GM23248 (cell line): ENCODE data around the gene RAPGEF2. TPM values are rescaled to one million over a fixed set of nuclear protein-coding genes. Genes with fewer than 3 reads are reported as not detected.

Source experiments
- DNase-seq: peaks from one replicate; pipeline ENCODE4 v3.0.0-alpha.2; 2015
- H2AFZ ChIP-seq: fragments of 200-600 bp; sonication (generic); 2 replicates; pipeline ENCODE4 v1.6.1; 2016; ENCODE audit warnings: antibody characterized with exemption
- H3F3A ChIP-seq: fragments of 200-600 bp; sonication (generic); 2 replicates; pipeline ENCODE4 v1.6.1; 2016; ENCODE audit warnings: mild to moderate bottlenecking, antibody characterized with exemption, mixed run types; ENCODE audit not compliant: insufficient read depth
- H3K27ac ChIP-seq: fragments of 200-600 bp; sonication (generic); 2 replicates; pipeline ENCODE4 v1.5.1; 2016; ENCODE audit warnings: mild to moderate bottlenecking
- H3K27me3 ChIP-seq: fragments of 200-600 bp; sonication (generic); replicated peaks from 2 replicates; pipeline ENCODE4 v1.6.1; 2016; ENCODE audit warnings: mild to moderate bottlenecking; ENCODE audit not compliant: insufficient read depth
- H3K36me3 ChIP-seq: fragments of 200-600 bp; sonication (generic); 2 replicates; pipeline ENCODE4 v1.6.1; 2016; ENCODE audit warnings: low read depth, mild to moderate bottlenecking
- H3K4me1 ChIP-seq: fragments of 200-600 bp; sonication (generic); 2 replicates; pipeline ENCODE4 v1.6.1; 2016; ENCODE audit warnings: mild to moderate bottlenecking; ENCODE audit not compliant: insufficient read depth
- H3K4me2 ChIP-seq: fragments of 200-600 bp; sonication (generic); one replicate; pipeline ENCODE4 v1.6.1; 2016; ENCODE audit warnings: mild to moderate bottlenecking; ENCODE audit not compliant: unreplicated experiment
- H3K4me3 ChIP-seq: fragments of 200-600 bp; sonication (generic); 2 replicates; pipeline ENCODE4 v1.5.1; 2016; ENCODE audit warnings: mild to moderate bottlenecking
- H3K79me2 ChIP-seq: fragments of 200-600 bp; sonication (generic); 2 replicates; pipeline ENCODE4 v1.6.1; 2016; ENCODE audit warnings: mild to moderate bottlenecking; ENCODE audit not compliant: insufficient read depth
- H3K9ac ChIP-seq: fragments of 200-600 bp; sonication (generic); 2 replicates; pipeline ENCODE4 v1.6.1; 2016; ENCODE audit warnings: mild to moderate bottlenecking
- H3K9me2 ChIP-seq: fragments of 200-600 bp; sonication (generic); 2 replicates; pipeline ENCODE4 v1.6.1; 2016; ENCODE audit warnings: mixed run types, mild to moderate bottlenecking, moderate library complexity; ENCODE audit not compliant: insufficient read depth
- H3K9me3 ChIP-seq: fragments of 200-600 bp; sonication (generic); one replicate; pipeline ENCODE4 v1.6.1; 2017; ENCODE audit warnings: low read depth
- H4K20me1 ChIP-seq: fragments of 200-600 bp; sonication (generic); 2 replicates; pipeline ENCODE4 v1.6.0; 2016; ENCODE audit not compliant: insufficient read depth
- EZH2 ChIP-seq: fragments of 200-600 bp; sonication (generic); IDR thresholded peaks from 2 replicates; pipeline ENCODE4 v1.6.1; 2018; ENCODE audit warnings: antibody characterized with exemption, mild to moderate bottlenecking; ENCODE audit not compliant: insufficient read depth, poor library complexity, severe bottlenecking
- EZH2phosphoT487 ChIP-seq: fragments of 200-600 bp; sonication (generic); IDR thresholded peaks from 2 replicates; pipeline ENCODE4 v1.6.1; 2018; ENCODE audit warnings: antibody characterized with exemption, moderate library complexity, mild to moderate bottlenecking, low read depth; ENCODE audit not compliant: insufficient read depth
- WGBS, 2 experiments: methylation state at CpG; one replicate each; pipeline ENCODE4 v1.1.6; 2015 to 2017; ENCODE audit warnings: low lambda C conversion rate in 2 of 2, low coverage in 1 of 2; ENCODE audit errors: missing lambda C conversion rate in 2 of 2; 5-methylcytosine and 5-hydroxymethylcytosine counted together
- in situ Hi-C: fragments of 300-500 bp; cut with MboI; formaldehyde crosslinking; loops from 2 replicates; pipeline ENCODE4 v1.15.0; 2020
- polyA plus RNA-seq: library from polyadenylated mRNA; unstranded; fragments of >200 nt; fragmentation: Nextera tagmentation; extraction: Ambion mirVana; gene quantifications from 2 replicates; pipeline ENCODE4 v1.2.1, GENCODE V29; 2016
- total RNA-seq: library from RNA; depleted of rRNA; stranded (reverse); fragments of >200 nt; shearing (Covaris generic); gene quantifications from 2 replicates; pipeline ENCODE4 v1.2.3, GENCODE V29; 2014

RAPGEF2 gene
- total and polyA plus RNA-seq, 2 experiments from 2014 or later: 6.6 to 21.7 TPM

DNA sequence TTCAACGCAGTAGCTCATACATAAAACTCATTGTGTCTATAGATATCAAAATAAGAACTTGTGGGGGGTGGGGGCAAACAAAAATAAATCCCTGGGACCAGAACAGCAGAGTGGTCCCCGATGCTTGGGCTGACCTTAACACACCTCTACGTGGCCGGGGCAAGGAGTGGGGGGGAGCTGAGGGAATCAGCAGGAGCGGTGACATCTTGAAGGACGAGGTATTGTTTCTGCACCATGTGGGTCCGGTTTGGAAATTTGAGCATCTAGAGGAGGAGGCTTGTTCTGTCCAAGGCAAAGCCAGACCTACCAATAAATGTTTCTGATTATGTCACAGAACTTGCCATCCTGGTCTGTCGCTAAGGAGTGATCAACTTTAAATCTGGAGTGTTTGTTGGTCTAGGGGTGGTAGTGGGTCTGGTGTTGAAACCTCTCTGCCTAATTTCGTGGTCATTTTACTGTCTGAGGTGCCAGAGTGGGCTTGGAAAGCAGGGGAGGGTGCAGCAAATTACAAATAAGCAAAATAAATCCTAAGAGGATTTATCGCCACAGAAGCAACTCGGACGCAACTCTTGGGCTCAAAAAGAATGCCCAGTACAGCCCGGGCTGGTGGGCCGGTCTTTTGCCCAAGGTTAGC lies 774 bp upstream of the RAPGEF2 start:
- Histone ChIP-seq H2AFZ (peak overlapping the region; percentile 93), H3K36me3 (no peaks in the 10 kb centered on the region; the same call in 1 of the 2 replicates), H3K9me2 (no peaks in the 10 kb centered on the region), H3K79me2 (peaks cover 31% of the 10 kb centered on the region), H3F3A (peaks cover 21% of the 10 kb centered on the region), H3K9me3 (no peaks in the 10 kb centered on the region), H3K27me3 (peaks cover 19% of the 10 kb centered on the region), H3K4me2 (peak overlapping the region; percentile 69), H3K27ac (no peak overlapping the region), H3K4me1 (peaks cover 20% of the 10 kb centered on the region), H4K20me1 (peaks cover 6% of the 10 kb centered on the region; the same call in 1 of the 2 replicates), H3K9ac (peak overlapping the region; percentile 95), H3K4me3 (peak overlapping the region; percentile 98)
- peak; percentile 41 for DNase-seq
- WGBS, 2 experiments: 26 to 31% methylated on average over 14 of the region's 14 CpGs
- TF ChIP-seq EZH2phosphoT487 (no peak), EZH2 (no peak)
- in situ Hi-C loops: no loop called here

- Histone ChIP-seq H3K27me3 (peaks cover 6% of the 10 kb centered on the region), H3K27ac (peak overlapping the region; percentile 72), H3K9me3 (no peaks in the 10 kb centered on the region), H3K4me1 (peaks cover 30% of the 10 kb centered on the region), H3K4me2 (peak overlapping the region; percentile 91), H3K9ac (peak overlapping the region; percentile 95), H4K20me1 (peaks cover 6% of the 10 kb centered on the region; the same call in 1 of the 2 replicates), H3K79me2 (peaks cover 45% of the 10 kb centered on the region), H3F3A (peaks cover 21% of the 10 kb centered on the region), H3K9me2 (no peaks in the 10 kb centered on the region), H3K36me3 (no peaks in the 10 kb centered on the region; the same call in 1 of the 2 replicates), H2AFZ (peak overlapping the region; percentile 86), H3K4me3 (peak overlapping the region; percentile 98)
- TF ChIP-seq EZH2: no peak
- DNase-seq: peak; percentile 63
- WGBS, 2 experiments: 2% methylated on average over 13 to 55 of the region's 72 CpGs
- in situ Hi-C loops: no loop called here
Observed at GRCh38 chr4:159103384-159103990, 608 bp downstream of the RAPGEF2 start.

- no peak for TF ChIP-seq EZH2phosphoT487
- TF ChIP-seq EZH2: no peak
- Histone ChIP-seq H3K27me3 (peaks cover 3% of the 10 kb centered on the region; the same call in 1 of the 2 replicates), H3K9ac (peak overlapping the region; percentile 95), H3K4me3 (peak overlapping the region; percentile 98), H3K4me2 (peak overlapping the region; percentile 97), H3K79me2 (peaks cover 58% of the 10 kb centered on the region), H2AFZ (peak overlapping the region; percentile 80), H3K4me1 (peaks cover 30% of the 10 kb centered on the region), H4K20me1 (peaks cover 6% of the 10 kb centered on the region; the same call in 1 of the 2 replicates), H3K9me3 (no peaks in the 10 kb centered on the region), H3K27ac (peak overlapping the region; percentile 18), H3K36me3 (no peaks in the 10 kb centered on the region; the same call in 1 of the 2 replicates), H3F3A (peaks cover 21% of the 10 kb centered on the region), H3K9me2 (no peaks in the 10 kb centered on the region)
- DNase-seq: peak; percentile 77
- WGBS, 2 experiments: 24 to 28% methylated on average over 9 of the region's 9 CpGs
- in situ Hi-C loops: no loop called here
Observed at GRCh38 chr4:159104694-159105414, 2.0 kb downstream of the RAPGEF2 start.

DNA sequence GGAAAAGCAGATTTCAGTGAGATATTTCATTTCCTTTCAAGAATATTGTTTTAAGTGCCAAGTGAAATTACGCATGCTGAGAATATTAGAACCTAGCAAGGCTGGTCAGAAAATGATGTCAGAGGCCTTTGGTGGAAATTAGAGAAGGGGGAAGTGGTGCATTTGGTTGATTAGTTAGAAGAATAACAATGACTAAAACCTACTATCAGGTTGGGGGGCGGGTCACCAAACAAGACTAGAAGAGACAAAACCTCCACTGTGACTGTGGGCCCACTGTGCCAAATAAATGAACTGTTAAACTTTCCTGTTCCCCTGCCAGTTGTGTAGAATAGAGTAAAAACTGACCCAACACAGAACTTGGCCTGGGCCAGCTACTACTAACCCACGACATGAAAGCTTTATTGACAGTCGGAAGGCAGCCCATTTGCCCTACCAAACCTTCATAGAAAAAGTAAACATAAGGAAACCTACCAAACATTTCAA lies 2.9 kb downstream of the RAPGEF2 start:
- H3K27ac ChIP-seq: peak overlapping the region; percentile 18
- peak overlapping the region; percentile 97 for H3K4me2 ChIP-seq
- no peak overlapping the region for H2AFZ ChIP-seq
- peak overlapping the region; percentile 98 for H3K4me3 ChIP-seq
- peak overlapping the region; percentile 95; the same call in 1 of the 2 replicates for H3K9ac ChIP-seq
- no peaks in the 10 kb centered on the region; the same call in 1 of the 2 replicates for H3K27me3 ChIP-seq
- no peaks in the 10 kb centered on the region for H3K9me2 ChIP-seq
- peaks cover 68% of the 10 kb centered on the region for H3K79me2 ChIP-seq
- H3K9me3 ChIP-seq: no peaks in the 10 kb centered on the region
- H3K4me1 ChIP-seq: peaks cover 30% of the 10 kb centered on the region
- DNase-seq: peak; percentile 67
- TF ChIP-seq EZH2phosphoT487: no peak
- no peak for TF ChIP-seq EZH2
- H4K20me1 ChIP-seq: peaks cover 6% of the 10 kb centered on the region; the same call in 1 of the 2 replicates
- in situ Hi-C loops: no loop called here
- peaks cover 21% of the 10 kb centered on the region for H3F3A ChIP-seq
- no peaks in the 10 kb centered on the region; the same call in 1 of the 2 replicates for H3K36me3 ChIP-seq
- WGBS, 2 experiments: 72 to 81% methylated on average over 4 of the region's 4 CpGs
